Ovary (tissue), 9 donors: ENCODE data around the gene MCUR1. TPM values are rescaled to one million over a fixed set of nuclear protein-coding genes. Genes with fewer than 3 reads are reported as not detected.
"Not testable (repeated sequence)": the region's sequence is repeated elsewhere in the genome, so short reads cannot be mapped to it uniquely, and the experiment has no call there.

Experiments used
- DNase-seq, 5 donors: peaks; one replicate each; pipeline ENCODE4 v3.0.0-alpha.2; 2019 to 2020
- H3K27ac ChIP-seq, 2 donors: fragments of 200-600 bp; one replicate each; pipeline versions ENCODE4 v1.5.1 to v1.8.0; 2019 to 2022
- H3K27me3 ChIP-seq: fragments of 200-600 bp; one replicate; pipeline ENCODE4 v1.8.0; 2022
- H3K36me3 ChIP-seq: fragments of 200-600 bp; sonication (generic); one replicate; pipeline ENCODE4 v1.5.1; 2019
- H3K4me1 ChIP-seq: one replicate; pipeline ENCODE4 v1.8.1; 2013; ENCODE audit warnings: mild to moderate bottlenecking, moderate library complexity; ENCODE audit not compliant: insufficient read depth
- H3K4me3 ChIP-seq: fragments of 200-600 bp; sonication (generic); one replicate; pipeline ENCODE4 v1.5.1; 2017
- H3K9me3 ChIP-seq, 2 donors: fragments of 200-600 bp in 1 of 2; sonication (generic) in 1 of 2; one replicate each; pipeline versions ENCODE4 v1.5.1 to v1.8.1; 2013 to 2019; ENCODE audit warnings: mild to moderate bottlenecking in 1 of 2, moderate library complexity in 1 of 2
- CTCF ChIP-seq, 3 donors: fragments of 450-650 bp in 2 of 3; fragments of 200-600 bp in 1 of 3; IDR thresholded peaks; one replicate each; pipeline versions ENCODE4 v1.5.1 to v1.8.0; 2016 to 2022; ENCODE audit warnings: antibody characterized with exemption in 3 of 3, mild to moderate bottlenecking in 1 of 3
- EP300 ChIP-seq: sonication (generic); formaldehyde crosslinking; IDR thresholded peaks from one replicate; pipeline ENCODE4 v1.6.1; 2017; ENCODE audit warnings: antibody characterized with exemption
- POLR2A ChIP-seq: fragments of 450-650 bp; IDR thresholded peaks from one replicate; pipeline ENCODE4 v1.6.1; 2017; ENCODE audit warnings: antibody characterized with exemption, mild to moderate bottlenecking, moderate library complexity
- WGBS, 3 donors: extraction: QIAGEN DNeasy Blood & Tissue Kit in 1 of 3; methylation state at CpG; one replicate each; pipeline versions ENCODE4 v1.1.5 to v1.1.7; 2013 to 2017; 5-methylcytosine and 5-hydroxymethylcytosine counted together
- intact Hi-C, 4 donors: fragments of 100-400 bp; cut with DNase I; formaldehyde crosslinking; loops; one replicate each; pipeline versions ENCODE4 v1.11.0 to v1.15.1; 2022 to 2023
- polyA plus RNA-seq, 2 donors: library from polyadenylated mRNA; stranded (reverse); fragments of 200-250 nt in 1 of 2; fragments of 350-450 nt in 1 of 2; fragmentation: Illumina TruSeq in 1 of 2; extraction: RNeasy Lipid Tissue Mini Kit (QIAGEN cat#74804) in 1 of 2; gene quantifications; one replicate each; pipeline ENCODE4 v1.2.3, GENCODE V29; 2013 to 2014
- total RNA-seq, 7 donors: library from RNA; depleted of rRNA in 2 of 7; stranded (reverse); fragments of >200 nt in 2 of 7; fragmentation: NEBNext Ultra II Directional in 3 of 7; extraction: Animal tissue kit (Norgen Biotek cat#: 25700) in 3 of 7; gene quantifications; one replicate each; pipeline versions ENCODE4 v1.1.0 to v1.2.4, GENCODE V29; 2016 to 2023
- donor health status: DM: no; HTN: no; CAD: no; lungs with moderate emphysema.
- donor health status: DM: no; HTN: no; CAD: no.
- donor health status: Bipolar disorder and iron deficiency.
- donor health status: DM: yes; HTN: yes; CAD: no.
- donor health status: DM: no; HTN: no; CAD: no.
- donor health status: DM: yes; HTN: yes; CAD: no.

Gene MCUR1
- total and polyA plus RNA-seq, 9 donors: 5.1 to 20.0 (median 9.3) TPM

GRCh38 chr6:13794184-13794583 is 20.2 kb downstream of the MCUR1 start:
- H3K27me3 ChIP-seq: no peaks in the 10 kb centered on the region
- no peaks in the 10 kb centered on the region for H3K9me3 ChIP-seq
- no peak overlapping the region for H3K4me3 ChIP-seq
- WGBS, 3 donors: 78 to 86% (median 84%) methylated on average over 5 of the region's 5 CpGs
- intact Hi-C loops: loop anchor here in 2 of 4 donors (10.0 kb wide), 2 partner anchors 179 to 271 kb away; partner anchors contain the start of gene NOL7 (in 1 of the 2)
- H3K27ac ChIP-seq: no peak overlapping the region
- H3K4me1 ChIP-seq: no peaks in the 10 kb centered on the region
- H3K36me3 ChIP-seq: no peaks in the 10 kb centered on the region
- TF ChIP-seq POLR2A (no peak), CTCF (IDR thresholded peaks at IDR 0.05) (no peak), EP300 (no peak)
- no peak for DNase-seq

DNA sequence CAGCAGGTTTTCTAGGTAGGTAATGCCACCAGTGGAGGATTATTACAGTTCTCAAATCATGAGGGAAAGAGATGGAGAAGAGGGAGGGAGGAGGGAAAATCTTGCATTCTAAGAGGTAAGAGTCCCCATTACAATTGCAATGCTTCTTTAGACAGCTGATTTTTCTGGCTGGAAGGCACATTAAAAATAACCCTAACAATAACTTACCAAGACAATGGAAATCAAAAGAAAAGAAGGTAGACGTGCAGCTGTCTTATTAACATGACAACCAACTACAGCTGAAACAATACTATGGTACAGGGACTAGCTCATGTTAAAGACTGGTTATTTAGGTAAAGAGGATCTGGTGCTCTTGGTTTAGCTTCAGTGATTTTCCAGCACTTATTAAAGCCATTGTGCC is 24.6 kb downstream of the MCUR1 start:
- WGBS, 3 donors: 84 to 96% (median 89%) methylated on average over 1 of the region's 1 CpG
- Histone ChIP-seq H3K27ac (no peak overlapping the region), H3K9me3 (no peaks in the 10 kb centered on the region), H3K4me1 (no peaks in the 10 kb centered on the region), H3K36me3 (no peaks in the 10 kb centered on the region), H3K27me3 (no peaks in the 10 kb centered on the region), H3K4me3 (no peak overlapping the region)
- intact Hi-C loops: loop anchor here in 2 of 4 donors (10.0 kb wide), 2 partner anchors 175 to 275 kb away; partner anchors contain the start of gene NOL7 (in 1 of the 2)
- TF ChIP-seq EP300 (no peak), CTCF (IDR thresholded peaks at IDR 0.05) (no peak), POLR2A (no peak)
- no peak for DNase-seq

DNA sequence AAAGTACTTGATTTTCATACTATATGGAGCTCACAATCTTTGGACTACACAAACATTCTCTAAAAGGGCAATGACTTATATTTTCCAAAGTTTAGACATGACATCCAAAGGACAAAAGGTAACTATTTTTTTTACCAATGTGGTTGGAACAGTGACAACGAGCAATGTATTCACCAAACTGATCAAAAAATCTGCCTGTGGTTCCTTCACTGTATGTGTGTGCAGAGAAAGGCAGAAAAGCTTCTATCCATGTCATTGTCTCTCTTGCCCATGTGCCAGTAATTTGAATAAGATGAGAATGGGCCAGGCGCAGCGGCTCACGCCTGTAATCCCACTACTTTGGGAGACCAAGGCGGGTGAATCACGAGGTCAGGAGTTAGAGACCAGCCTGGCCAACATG is 25.5 kb downstream of the MCUR1 start:
- no peaks in the 10 kb centered on the region for H3K9me3 ChIP-seq
- WGBS, 3 donors: 94 to 96% (median 96%) methylated on average over 6 of the region's 6 CpGs
- H3K27me3 ChIP-seq: no peaks in the 10 kb centered on the region
- DNase-seq: no peak
- H3K4me1 ChIP-seq: no peaks in the 10 kb centered on the region
- H3K36me3 ChIP-seq: no peaks in the 10 kb centered on the region
- H3K4me3 ChIP-seq: no peak overlapping the region
- TF ChIP-seq CTCF (IDR thresholded peaks at IDR 0.05) (no peak), EP300 (no peak), POLR2A (no peak)
- no peak overlapping the region for H3K27ac ChIP-seq
- intact Hi-C loops: no loop called here

DNA sequence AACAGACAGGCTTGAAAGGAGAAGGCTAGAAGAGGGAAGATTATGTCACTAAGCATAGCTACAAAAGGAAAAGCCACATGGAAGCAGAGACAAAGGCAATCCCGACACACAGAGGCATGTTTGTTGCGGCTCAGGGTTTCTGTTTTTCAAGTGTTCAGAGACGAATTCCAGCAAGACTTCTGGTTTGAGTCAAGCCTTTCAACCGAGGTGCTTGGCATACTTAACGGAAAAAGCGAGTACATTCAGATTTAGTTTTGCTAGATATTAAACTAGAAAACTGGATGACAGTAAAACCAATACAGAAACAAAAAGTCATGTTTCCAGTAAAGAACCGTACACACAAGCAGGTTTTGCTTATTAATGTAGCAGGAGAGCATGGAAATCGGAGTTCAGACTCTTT is 27.2 kb downstream of the MCUR1 start:
- TF ChIP-seq POLR2A (no peak), EP300 (no peak)
- Histone ChIP-seq H3K4me1 (no peaks in the 10 kb centered on the region), H3K27ac (peak overlapping the region in 1 of 2 donors; percentile 30), H3K9me3 (no peaks in the 10 kb centered on the region), H3K27me3 (no peaks in the 10 kb centered on the region), H3K36me3 (no peaks in the 10 kb centered on the region), H3K4me3 (peak overlapping the region; percentile 6)
- no peak for DNase-seq
- 10 to 13% (median 13%) methylated on average over 8 of the region's 8 CpGs for WGBS, 3 donors
- intact Hi-C loops: no loop called here

DNA sequence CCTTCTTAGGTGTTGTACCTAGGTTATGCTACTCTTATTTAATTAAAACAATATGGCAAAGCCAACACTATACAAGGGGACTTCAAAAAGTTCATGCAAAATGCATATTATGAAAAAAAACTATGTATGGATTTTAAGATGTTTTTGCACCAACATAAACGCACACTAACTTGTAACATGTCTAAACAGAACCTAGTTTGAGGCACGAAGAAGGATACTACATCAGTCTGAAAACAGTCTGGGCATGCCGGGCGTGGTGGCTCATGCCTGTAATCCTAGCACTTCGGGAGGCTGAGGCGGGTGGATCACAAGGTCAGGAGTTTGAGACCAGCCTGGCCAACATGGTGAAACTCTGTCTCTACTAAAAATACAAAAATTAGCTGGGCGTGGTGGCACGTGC is 34.2 kb downstream of the MCUR1 start:
- H3K4me3 ChIP-seq, H3K4me1 ChIP-seq, H3K27ac ChIP-seq, H3K9me3 ChIP-seq, H3K27me3 ChIP-seq, H3K36me3 ChIP-seq, intact Hi-C loops, DNase-seq: not testable (repeated sequence)
- 87 to 93% (median 90%) methylated on average over 8 of the region's 8 CpGs for WGBS, 3 donors
